Measurements from ENCODE around the gene LIN28A. TPM values are rescaled to one million over a fixed set of nuclear protein-coding genes. Genes with fewer than 3 reads are reported as not detected.

The LIN28A gene
- total RNA-seq, 4 donors from 2014 or later = not detected

GRCh38 chr1:26405281-26405915 lies 5.2 kb upstream of the LIN28A start:
- Histone ChIP-seq H3K9me3 (no peaks in the 10 kb centered on the region), H3K27me3 (peaks cover 35% of the 10 kb centered on the region), H3K27ac (no peak overlapping the region), H3K36me3 (no peaks in the 10 kb centered on the region), H3K4me3 (no peak overlapping the region), H3K4me1 (no peaks in the 10 kb centered on the region)
- TF ChIP-seq CTCF (IDR thresholded peaks at IDR 0.05) (no peak), POLR2AphosphoS5 (IDR thresholded peaks at IDR 0.05) (no peak), POLR2A (IDR thresholded peaks at IDR 0.05) (no peak), EP300 (IDR thresholded peaks at IDR 0.05; ENCODE audit: low read depth) (no peak)
- intact Hi-C loops (cut with DNase I; ENCODE audit: low total_unique reads) (no loop called here), in situ Hi-C loops (cut with MboI; ENCODE audit: low pct_ligation_motif_present in 1 of 4, low pct_unique_long_range_greater_than_20kb in 1 of 4, low sequenced_read_pairs in 3 of 4) (no loop called here)
- WGBS, 2 donors (ENCODE audit: low coverage in 1 of 2) = 88 to 89% methylated on average over 6 to 7 of the region's 7 CpGs
- no peak for DNase-seq

- Histone ChIP-seq H3K27me3 (peaks cover 59% of the 10 kb centered on the region), H3K36me3 (no peaks in the 10 kb centered on the region), H3K4me1 (no peaks in the 10 kb centered on the region), H3K4me3 (no peak overlapping the region), H3K27ac (no peak overlapping the region), H3K9me3 (no peaks in the 10 kb centered on the region)
- DNase-seq = peak; percentile 69
- in situ Hi-C loops (cut with MboI; ENCODE audit: low pct_ligation_motif_present in 1 of 4, low pct_unique_long_range_greater_than_20kb in 1 of 4, low sequenced_read_pairs in 3 of 4) (no loop called here), intact Hi-C loops (cut with DNase I; ENCODE audit: low total_unique reads) (no loop called here)
- 6% methylated on average over 12 of the region's 12 CpGs; no CpG with 5 or more reads in 1 of the 2 donors for WGBS, 2 donors (ENCODE audit: low coverage in 1 of 2)
- TF ChIP-seq POLR2A (IDR thresholded peaks at IDR 0.05) (no peak), POLR2AphosphoS5 (IDR thresholded peaks at IDR 0.05) (no peak)
Measured at GRCh38 chr1:26408604-26409003, 2.0 kb upstream of the LIN28A start.

GRCh38 chr1:26409191-26409807 lies 1.3 kb upstream of the LIN28A start:
- Histone ChIP-seq H3K27me3 (peaks cover 59% of the 10 kb centered on the region), H3K9me3 (no peaks in the 10 kb centered on the region), H3K4me3 (no peak overlapping the region), H3K27ac (no peak overlapping the region), H3K36me3 (no peaks in the 10 kb centered on the region), H3K4me1 (no peaks in the 10 kb centered on the region)
- 16% methylated on average over 16 of the region's 16 CpGs; no CpG with 5 or more reads in 1 of the 2 donors for WGBS, 2 donors (ENCODE audit: low coverage in 1 of 2)
- in situ Hi-C loops (cut with MboI; ENCODE audit: low pct_ligation_motif_present in 1 of 4, low pct_unique_long_range_greater_than_20kb in 1 of 4, low sequenced_read_pairs in 3 of 4) (no loop called here), intact Hi-C loops (cut with DNase I; ENCODE audit: low total_unique reads) (no loop called here)
- no peak for DNase-seq
- no peak for TF ChIP-seq CTCF (IDR thresholded peaks at IDR 0.05)
- no peak for TF ChIP-seq POLR2AphosphoS5 (IDR thresholded peaks at IDR 0.05)
- no peak for TF ChIP-seq EP300 (IDR thresholded peaks at IDR 0.05; ENCODE audit: low read depth)
- TF ChIP-seq POLR2A (IDR thresholded peaks at IDR 0.05) = no peak

GRCh38 chr1:26411624-26412074 lies 1.0 kb downstream of the LIN28A start:
- Histone ChIP-seq H3K36me3 (no peaks in the 10 kb centered on the region), H3K27me3 (peaks cover 74% of the 10 kb centered on the region), H3K9me3 (no peaks in the 10 kb centered on the region), H3K27ac (no peak overlapping the region), H3K4me1 (no peaks in the 10 kb centered on the region), H3K4me3 (no peak overlapping the region)
- WGBS, 2 donors (ENCODE audit: low coverage in 1 of 2) = 24% methylated on average over 20 of the region's 20 CpGs; no CpG with 5 or more reads in 1 of the 2 donors
- intact Hi-C loops (cut with DNase I; ENCODE audit: low total_unique reads) (no loop called here), in situ Hi-C loops (cut with MboI; ENCODE audit: low pct_ligation_motif_present in 1 of 4, low pct_unique_long_range_greater_than_20kb in 1 of 4, low sequenced_read_pairs in 3 of 4) (no loop called here)
- DNase-seq = no peak
- TF ChIP-seq POLR2AphosphoS5 (IDR thresholded peaks at IDR 0.05) = no peak
- TF ChIP-seq CTCF (IDR thresholded peaks at IDR 0.05) = no peak
- no peak for TF ChIP-seq POLR2A (IDR thresholded peaks at IDR 0.05)
- no peak for TF ChIP-seq EP300 (IDR thresholded peaks at IDR 0.05; ENCODE audit: low read depth)

All from transverse colon (tissue), 4 donors.